ENCODE results near the gene FCHSD2. TPM values are rescaled to one million over a fixed set of nuclear protein-coding genes. Genes with fewer than 3 reads are reported as not detected.
"Not testable (repeated sequence)": the region's sequence is repeated elsewhere in the genome, so short reads cannot be mapped to it uniquely, and the experiment has no call there.

The FCHSD2 gene
- total RNA-seq, 1 donor = 34.0 TPM

GRCh38 chr11:73130181-73130580 lies 11.9 kb downstream of the FCHSD2 start:
- H3K9me3 ChIP-seq (ENCODE audit: low read depth, low read length) = no peaks in the 10 kb centered on the region
- no peak overlapping the region for H2AFZ ChIP-seq (ENCODE audit: low read length)
- H3K27me3 ChIP-seq (ENCODE audit: insufficient read depth, low read length) = no peaks in the 10 kb centered on the region
- peaks cover 40% of the 10 kb centered on the region for H4K20me1 ChIP-seq (ENCODE audit: insufficient read depth, low read length)
- H3K79me2 ChIP-seq (ENCODE audit: insufficient read depth, low read length) = peaks cover 85% of the 10 kb centered on the region
- H3K4me2 ChIP-seq (ENCODE audit: insufficient read depth, low read length) = no peak overlapping the region
- no peak overlapping the region for H3K27ac ChIP-seq (ENCODE audit: low read depth, low read length)
- TF ChIP-seq CTCF (IDR thresholded peaks at IDR 0.05; ENCODE audit: extremely low read depth, low read depth, low read length) = no peak
- no peak overlapping the region for H3K4me3 ChIP-seq (ENCODE audit: insufficient read depth, low read length)
- H3K36me3 ChIP-seq (ENCODE audit: insufficient read depth, low read length) = peaks cover 38% of the 10 kb centered on the region
- H3K4me1 ChIP-seq (ENCODE audit: insufficient read depth, low read length) = peaks cover 3% of the 10 kb centered on the region
- DNase-seq (ENCODE audit: insufficient read length, low spot score, missing footprints) = no peak

DNA sequence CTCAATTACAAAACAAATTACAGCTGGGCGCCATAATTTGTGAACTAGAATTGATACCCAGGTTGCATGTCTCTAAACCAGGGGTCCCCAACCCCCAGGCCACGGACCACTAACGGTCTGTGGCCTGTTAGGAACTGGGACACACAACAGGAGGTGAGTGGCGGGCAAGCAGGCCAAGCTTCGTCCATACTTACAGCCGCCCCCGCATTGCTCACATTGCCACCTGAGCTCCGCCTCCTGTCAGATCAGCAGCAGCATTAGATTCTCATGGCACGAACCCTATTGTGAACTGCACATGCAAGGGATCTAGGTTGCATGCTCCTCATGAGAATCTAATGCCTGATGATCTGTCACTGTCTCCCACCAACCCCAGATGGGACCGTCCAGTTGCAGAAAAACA lies 12.9 kb downstream of the FCHSD2 start:
- Histone ChIP-seq H3K4me3 (ENCODE audit: insufficient read depth, low read length) (no peak overlapping the region), H4K20me1 (ENCODE audit: insufficient read depth, low read length) (peaks cover 36% of the 10 kb centered on the region), H3K27ac (ENCODE audit: low read depth, low read length) (no peak overlapping the region), H3K27me3 (ENCODE audit: insufficient read depth, low read length) (no peaks in the 10 kb centered on the region), H3K4me1 (ENCODE audit: insufficient read depth, low read length) (peaks cover 3% of the 10 kb centered on the region), H3K79me2 (ENCODE audit: insufficient read depth, low read length) (peaks cover 82% of the 10 kb centered on the region), H2AFZ (ENCODE audit: low read length) (no peak overlapping the region), H3K9me3 (ENCODE audit: low read depth, low read length) (no peaks in the 10 kb centered on the region), H3K4me2 (ENCODE audit: insufficient read depth, low read length) (no peak overlapping the region), H3K36me3 (ENCODE audit: insufficient read depth, low read length) (peaks cover 36% of the 10 kb centered on the region)
- no peak for DNase-seq (ENCODE audit: insufficient read length, low spot score, missing footprints)
- TF ChIP-seq CTCF (IDR thresholded peaks at IDR 0.05; ENCODE audit: extremely low read depth, low read depth, low read length) = no peak

GRCh38 chr11:73126804-73127480 lies 15.2 kb downstream of the FCHSD2 start:
- Histone ChIP-seq H3K79me2 (ENCODE audit: insufficient read depth, low read length) (peaks cover 80% of the 10 kb centered on the region), H3K27me3 (ENCODE audit: insufficient read depth, low read length) (no peaks in the 10 kb centered on the region), H3K36me3 (ENCODE audit: insufficient read depth, low read length) (peaks cover 32% of the 10 kb centered on the region), H2AFZ (ENCODE audit: low read length) (no peak overlapping the region), H3K4me2 (ENCODE audit: insufficient read depth, low read length) (no peak overlapping the region), H3K27ac (ENCODE audit: low read depth, low read length) (no peak overlapping the region), H3K9me3 (ENCODE audit: low read depth, low read length) (no peaks in the 10 kb centered on the region), H3K4me3 (ENCODE audit: insufficient read depth, low read length) (no peak overlapping the region), H3K4me1 (ENCODE audit: insufficient read depth, low read length) (peaks cover 3% of the 10 kb centered on the region), H4K20me1 (ENCODE audit: insufficient read depth, low read length) (peaks cover 33% of the 10 kb centered on the region)
- no peak for DNase-seq (ENCODE audit: insufficient read length, low spot score, missing footprints)
- TF ChIP-seq CTCF (IDR thresholded peaks at IDR 0.05; ENCODE audit: extremely low read depth, low read depth, low read length) = no peak

DNA sequence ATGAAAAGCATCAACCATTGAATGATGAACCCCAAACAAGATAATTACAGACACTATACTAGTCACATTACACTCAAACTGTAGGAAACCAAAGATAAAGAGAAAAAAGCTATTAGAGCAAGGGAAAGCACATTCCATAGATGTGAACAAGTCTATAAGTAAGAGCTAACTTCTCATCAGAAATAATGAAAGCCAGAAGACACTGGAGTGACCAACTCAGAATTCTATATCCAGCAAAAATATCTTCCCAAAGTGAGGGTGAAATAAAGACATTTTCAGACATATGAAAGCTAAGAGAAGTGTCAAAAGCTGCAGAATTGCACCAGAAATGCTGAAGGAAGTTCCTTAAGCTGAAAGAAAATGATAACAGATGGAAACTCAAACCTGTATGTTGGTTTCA lies 17.3 kb downstream of the FCHSD2 start:
- Histone ChIP-seq H3K4me3 (ENCODE audit: insufficient read depth, low read length) (no peak overlapping the region), H3K4me2 (ENCODE audit: insufficient read depth, low read length) (no peak overlapping the region), H3K36me3 (ENCODE audit: insufficient read depth, low read length) (peaks cover 30% of the 10 kb centered on the region), H3K79me2 (ENCODE audit: insufficient read depth, low read length) (peaks cover 85% of the 10 kb centered on the region), H3K4me1 (ENCODE audit: insufficient read depth, low read length) (peaks cover 3% of the 10 kb centered on the region), H2AFZ (ENCODE audit: low read length) (no peak overlapping the region), H4K20me1 (ENCODE audit: insufficient read depth, low read length) (peaks cover 34% of the 10 kb centered on the region), H3K27ac (ENCODE audit: low read depth, low read length) (no peak overlapping the region), H3K27me3 (ENCODE audit: insufficient read depth, low read length) (no peaks in the 10 kb centered on the region), H3K9me3 (ENCODE audit: low read depth, low read length) (no peaks in the 10 kb centered on the region)
- TF ChIP-seq CTCF (IDR thresholded peaks at IDR 0.05; ENCODE audit: extremely low read depth, low read depth, low read length) = no peak
- DNase-seq (ENCODE audit: insufficient read length, low spot score, missing footprints) = no peak

DNA sequence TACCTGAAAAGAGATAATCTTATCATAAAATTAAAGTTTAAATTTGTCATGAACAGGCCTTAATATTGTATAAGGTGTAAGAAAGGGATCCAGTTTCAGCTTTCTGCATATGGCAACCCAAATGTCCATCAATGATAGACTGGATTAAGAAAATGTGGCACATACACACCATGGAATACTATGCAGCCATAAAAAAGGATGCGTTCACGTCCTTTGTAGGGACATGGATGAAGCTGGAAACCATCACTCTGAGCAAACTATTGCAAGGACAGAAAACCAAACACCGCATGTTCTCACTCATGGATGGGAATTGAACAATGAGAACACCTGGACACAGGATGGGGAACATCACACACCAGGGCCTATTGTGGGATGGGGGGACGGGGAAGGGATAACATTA lies 18.2 kb downstream of the FCHSD2 start:
- H3K27me3 ChIP-seq (ENCODE audit: insufficient read depth, low read length); H3K4me1 ChIP-seq (ENCODE audit: insufficient read depth, low read length); H3K4me2 ChIP-seq (ENCODE audit: insufficient read depth, low read length); H3K27ac ChIP-seq (ENCODE audit: low read depth, low read length); H3K4me3 ChIP-seq (ENCODE audit: insufficient read depth, low read length); H3K9me3 ChIP-seq (ENCODE audit: low read depth, low read length); H2AFZ ChIP-seq (ENCODE audit: low read length); DNase-seq (ENCODE audit: insufficient read length, low spot score, missing footprints): not testable (repeated sequence)
- peaks cover 30% of the 10 kb centered on the region for H3K36me3 ChIP-seq (ENCODE audit: insufficient read depth, low read length)
- H4K20me1 ChIP-seq (ENCODE audit: insufficient read depth, low read length) = peaks cover 34% of the 10 kb centered on the region
- peaks cover 84% of the 10 kb centered on the region for H3K79me2 ChIP-seq (ENCODE audit: insufficient read depth, low read length)
